A172 (cell line): ENCODE data around the gene RPS16. TPM values are rescaled to one million over a fixed set of nuclear protein-coding genes. Genes with fewer than 3 reads are reported as not detected.

Experiments used
- DNase-seq: peaks from one replicate; pipeline ENCODE4 v3.0.0-alpha.2; 2015; ENCODE audit warnings: low spot score
- total RNA-seq: library from RNA; depleted of rRNA; stranded (reverse); fragments of >200 nt; shearing (Covaris generic); gene quantifications from 2 replicates; pipeline ENCODE4 v1.2.3, GENCODE V29; 2014; rRNA removed

The RPS16 gene
- total RNA-seq, 1 experiment from 2014 or later, result 262 TPM

- no peak for DNase-seq
These were observed 47.1 kb downstream of the RPS16 start for GRCh38 chr19:39388657-39389056.

GRCh38 chr19:39386557-39386956 is 49.2 kb downstream of the RPS16 start:
- DNase-seq, result no peak

GRCh38 chr19:39385629-39386411 is 49.9 kb downstream of the RPS16 start:
- DNase-seq, result no peak

GRCh38 chr19:39384839-39385568 is 50.7 kb downstream of the RPS16 start:
- no peak for DNase-seq

Other genes starting within 250 kb of the RPS16 start
- not detected in 2 replicates for gene NCCRP1, start 239.0 kb downstream of the RPS16 start, total RNA-seq
- gene SYCN, start 231.7 kb downstream of the RPS16 start, total RNA-seq, result not detected in 2 replicates
- not detected in 2 replicates for gene IFNL3, start 190.9 kb downstream of the RPS16 start, total RNA-seq
- gene IFNL4, start 187.1 kb downstream of the RPS16 start, total RNA-seq, result not detected in 2 replicates
- not detected in 2 replicates for gene IFNL2, start 167.6 kb downstream of the RPS16 start, total RNA-seq
- gene IFNL1, start 139.5 kb downstream of the RPS16 start, total RNA-seq, result not detected in 2 replicates
- gene LRFN1, start 115.1 kb downstream of the RPS16 start, total RNA-seq, result 1.7 and 1.9 TPM in 2 replicates
- 0.48 TPM in 1 of 2 replicates, not detected in the other for gene GMFG, start 99.9 kb downstream of the RPS16 start, total RNA-seq
- gene SAMD4B, start 93.5 kb downstream of the RPS16 start, total RNA-seq, result 55.7 and 81.4 TPM in 2 replicates
- 55.3 and 69.9 TPM in 2 replicates for gene PAF1, start 44.8 kb downstream of the RPS16 start, total RNA-seq
- gene MED29, start 44.6 kb downstream of the RPS16 start, total RNA-seq, result 20.9 and 24.7 TPM in 2 replicates
- 0.50 and 1.5 TPM in 2 replicates for gene ZFP36, start 29.1 kb downstream of the RPS16 start, total RNA-seq
- gene PLEKHG2, start 23.3 kb downstream of the RPS16 start, total RNA-seq, result 11.4 and 17.3 TPM in 2 replicates
- 101 and 116 TPM in 2 replicates for gene SUPT5H, start 9.6 kb upstream of the RPS16 start, total RNA-seq
- gene TIMM50, start 44.9 kb upstream of the RPS16 start, total RNA-seq, result 116 and 127 TPM in 2 replicates
- gene DLL3, start 63.0 kb upstream of the RPS16 start, total RNA-seq, result not detected in 2 replicates
- not detected in 2 replicates for gene SELENOV, start 79.2 kb upstream of the RPS16 start, total RNA-seq
- 9.4 and 15.8 TPM in 2 replicates for gene EID2B, start 96.9 kb upstream of the RPS16 start, total RNA-seq
- 29.3 and 34.2 TPM in 2 replicates for gene EID2, start 104.2 kb upstream of the RPS16 start, total RNA-seq
- gene LGALS13, start 166.6 kb upstream of the RPS16 start, total RNA-seq, result not detected in 2 replicates
- not detected in 2 replicates for gene LGALS16, start 220.0 kb upstream of the RPS16 start, total RNA-seq